Activated T-helper 1 cell treated with Interleukin-2 at 50 U/mL for 16 hours (primary cell): ENCODE measurements around the gene FHIT.

Source experiments
- DNase-seq: peaks from one replicate; pipeline ENCODE4 v3.0.0-alpha.2; 2020; ENCODE audit warnings: low read depth

FHIT gene

DNA sequence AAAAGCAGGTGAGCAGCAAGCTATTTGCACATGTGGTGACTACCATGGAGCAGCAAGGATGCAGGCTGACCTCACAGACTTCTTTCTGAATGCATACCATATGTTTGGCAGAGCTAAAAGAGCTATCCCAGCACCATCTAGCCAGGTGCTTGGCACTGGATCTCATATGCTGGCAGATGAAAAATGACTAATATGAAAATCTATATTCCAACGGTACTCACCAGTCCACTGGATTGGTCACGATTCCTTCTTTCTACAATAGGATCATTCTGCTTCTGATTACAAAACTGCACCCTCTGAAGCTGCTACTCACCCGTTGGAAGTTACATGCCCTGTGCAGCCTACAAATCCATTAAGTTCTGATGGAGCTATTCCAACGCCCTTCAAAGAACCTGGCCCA, 1487.1 kb downstream of the FHIT start:
- no peak for DNase-seq

DNA sequence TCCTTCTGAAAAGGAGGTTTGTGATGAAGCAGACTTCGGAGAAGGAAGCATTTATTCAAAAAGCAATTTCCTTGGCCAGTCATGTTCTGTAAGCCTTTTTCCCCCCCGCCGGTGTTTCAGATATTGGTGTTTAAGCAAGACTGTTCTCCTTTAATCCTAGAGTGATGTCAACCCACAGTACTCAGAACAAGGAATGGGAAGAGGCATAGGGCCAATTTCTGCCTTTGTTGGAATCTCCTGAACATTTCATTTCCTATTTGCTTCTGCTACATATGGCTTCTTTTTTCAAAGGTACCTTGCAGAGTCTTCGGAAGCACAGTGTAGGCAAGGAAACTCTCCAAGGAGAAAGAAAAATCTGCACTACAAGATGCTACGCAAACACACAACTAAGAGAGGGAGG, 1488.3 kb downstream of the FHIT start:
- no peak for DNase-seq

DNA sequence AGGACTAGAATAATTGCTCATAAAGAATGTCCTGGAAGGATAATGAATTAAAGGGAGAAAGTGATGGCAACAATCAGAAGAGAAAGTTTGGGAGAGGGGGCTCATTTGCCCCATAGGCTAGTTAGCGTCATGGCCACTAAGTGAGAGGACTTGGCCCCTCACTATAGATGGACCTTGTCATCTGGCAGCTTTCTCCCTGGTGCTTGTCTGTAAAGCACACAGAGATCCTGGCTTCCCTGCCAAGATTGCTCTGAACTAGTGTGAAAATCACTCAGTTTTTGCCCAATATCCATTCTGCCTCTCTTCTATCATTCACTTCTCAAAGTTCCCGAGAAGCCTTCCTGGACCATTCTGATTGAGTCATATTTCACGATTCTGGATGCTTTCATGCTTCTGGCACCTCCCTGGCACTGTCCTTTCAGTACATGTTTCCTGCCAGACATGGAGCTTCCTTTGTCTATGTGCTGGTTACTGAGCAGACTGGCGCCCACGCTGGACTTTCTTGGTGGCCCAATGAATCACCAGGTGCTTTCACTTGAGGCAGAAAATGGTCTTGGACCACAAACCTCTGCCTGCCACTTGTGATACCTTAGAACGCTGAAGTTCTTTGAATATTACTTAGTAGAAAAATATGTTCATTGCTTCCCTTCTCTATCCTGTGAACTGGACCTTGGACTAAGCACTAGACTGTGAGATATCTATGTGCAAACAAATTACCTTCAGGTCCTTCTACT, 1491.8 kb downstream of the FHIT start:
- DNase-seq = no peak

DNA sequence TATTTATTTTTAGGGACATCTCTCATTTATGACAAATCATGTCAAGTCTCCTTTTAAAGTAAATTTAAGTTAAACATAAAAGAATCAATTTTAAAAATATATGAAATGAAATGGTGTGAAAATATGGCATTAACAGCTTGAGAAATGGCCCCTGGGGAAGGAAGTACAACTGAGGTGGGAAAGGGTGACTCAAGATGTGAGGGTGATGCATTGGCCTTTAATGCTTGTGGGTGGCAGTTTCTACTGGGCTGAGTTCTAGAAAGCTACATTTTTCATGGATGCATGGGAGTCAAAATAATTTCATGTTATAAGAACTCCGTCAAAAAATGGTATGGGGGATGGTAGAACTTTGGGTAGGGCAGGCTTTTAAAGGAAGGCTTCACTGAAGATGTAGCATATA, 1492.6 kb downstream of the FHIT start:
- no peak for DNase-seq

DNA sequence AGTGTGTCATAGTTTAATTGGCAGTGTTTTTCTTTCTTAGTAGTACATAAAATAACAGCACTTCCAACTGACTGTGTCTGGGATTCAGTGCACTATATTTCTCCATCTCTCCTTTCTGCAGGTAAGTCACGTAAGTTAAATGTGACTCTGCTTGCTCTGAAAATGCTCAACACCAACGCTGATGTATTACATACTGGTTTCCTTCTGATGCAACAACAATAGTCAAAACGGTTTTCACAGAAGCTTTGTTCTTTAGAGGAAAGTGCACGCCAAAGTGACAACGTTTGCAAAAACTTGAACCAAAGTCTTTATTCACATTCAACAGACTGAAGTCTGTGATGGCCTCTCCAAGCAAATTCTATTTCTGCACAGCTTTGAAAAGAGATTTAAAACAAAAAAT, 1494.3 kb downstream of the FHIT start:
- DNase-seq = no peak

DNA sequence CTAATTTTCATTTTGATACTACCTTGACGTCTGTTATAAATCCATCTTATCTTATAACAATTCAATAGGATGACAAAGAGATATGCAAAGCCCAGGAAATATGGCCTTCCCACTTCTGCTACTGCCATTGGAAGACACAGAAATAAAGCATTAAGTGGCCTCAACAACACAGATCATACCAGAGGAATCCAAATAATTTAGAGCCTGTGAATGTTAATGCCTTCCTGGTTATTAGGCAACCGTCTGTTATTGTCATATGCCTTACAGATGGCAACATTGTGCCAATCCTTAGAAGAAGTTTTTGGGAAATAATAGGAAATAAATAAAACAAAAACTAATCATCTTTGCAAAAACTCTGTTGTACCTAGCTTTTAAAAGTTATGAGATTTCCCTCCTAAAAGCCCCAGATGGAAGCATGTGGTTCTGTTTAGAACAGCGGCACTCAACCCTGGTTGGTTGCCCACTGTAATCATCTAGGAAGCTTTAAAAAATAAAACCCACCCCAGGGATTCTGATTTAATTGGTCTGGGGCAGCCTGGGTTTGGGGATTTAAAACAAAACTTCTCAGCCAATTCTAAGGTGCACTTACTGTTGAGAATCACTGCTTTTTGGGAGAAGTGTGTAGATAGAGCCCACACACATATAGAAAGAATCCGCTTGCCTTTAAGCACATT, 1496.7 kb downstream of the FHIT start:
- no peak for DNase-seq

DNA sequence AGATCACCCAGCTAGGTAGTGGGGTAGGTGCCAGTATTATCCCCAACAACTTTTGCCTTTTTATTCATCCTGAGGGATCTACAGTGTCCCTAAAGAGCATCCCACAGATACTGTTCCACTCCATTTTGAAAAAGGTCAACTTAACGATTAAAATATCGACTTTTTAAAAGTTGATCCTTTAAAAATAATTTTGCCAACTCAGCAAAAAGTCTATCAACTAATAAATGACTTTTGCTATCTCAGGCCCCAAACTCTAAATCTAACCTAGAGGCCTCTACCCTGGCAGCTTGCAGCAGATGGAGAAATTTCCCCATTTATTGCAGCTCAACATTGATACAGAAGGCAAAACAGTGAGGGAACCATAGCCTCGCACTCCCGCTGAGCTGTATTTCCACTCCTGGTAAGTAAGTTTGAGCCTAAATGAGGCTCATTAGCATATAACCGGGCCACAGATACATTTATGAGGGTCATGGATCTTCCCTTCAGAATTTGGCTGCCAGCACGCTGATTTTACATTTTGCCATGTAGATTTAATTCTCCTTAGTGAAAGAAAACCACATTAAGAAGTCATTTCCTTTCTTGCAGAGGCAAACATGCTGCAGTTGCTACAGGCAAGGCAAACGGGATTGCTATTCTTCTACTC, 1497.3 kb downstream of the FHIT start:
- no peak for DNase-seq

DNA sequence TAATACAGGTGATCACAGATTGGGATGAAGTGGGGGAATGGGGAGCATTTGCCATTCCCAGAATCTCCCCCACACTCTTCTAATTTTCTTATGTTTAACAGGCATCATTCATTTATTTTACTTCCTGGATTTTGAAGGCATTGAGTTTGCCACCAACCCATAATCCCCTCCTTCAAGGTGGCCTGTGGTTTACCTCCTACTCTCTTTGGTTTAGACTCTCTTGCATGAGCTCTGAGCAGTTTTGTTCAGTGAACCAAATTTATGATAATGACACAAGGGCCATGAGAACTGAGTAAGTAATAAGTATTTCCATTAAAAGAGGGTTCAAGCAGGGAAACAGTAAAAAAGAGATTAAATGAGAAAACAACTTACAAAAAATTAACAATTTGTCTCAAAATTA, 1498.3 kb downstream of the FHIT start:
- no peak for DNase-seq

DNA sequence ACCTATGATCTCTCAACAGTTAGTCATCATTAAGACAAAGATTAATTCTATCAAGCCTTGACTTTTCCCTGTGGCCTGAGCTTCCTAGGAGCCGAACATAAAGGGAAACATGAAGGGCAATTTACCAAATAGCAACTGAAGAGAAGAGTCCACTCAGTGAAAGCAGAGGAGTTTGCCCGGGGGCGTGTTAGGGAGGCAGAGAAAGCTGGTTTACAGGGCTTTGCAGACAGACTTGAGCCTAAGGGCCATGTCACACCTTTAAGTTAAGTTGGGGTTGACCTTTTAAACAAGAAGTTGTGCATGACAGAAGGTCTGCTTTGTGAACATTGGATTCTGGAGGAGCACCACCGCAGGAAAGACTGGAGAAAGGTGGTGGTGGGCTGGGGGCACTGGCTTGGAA, 1499.6 kb downstream of the FHIT start:
- no peak for DNase-seq

DNA sequence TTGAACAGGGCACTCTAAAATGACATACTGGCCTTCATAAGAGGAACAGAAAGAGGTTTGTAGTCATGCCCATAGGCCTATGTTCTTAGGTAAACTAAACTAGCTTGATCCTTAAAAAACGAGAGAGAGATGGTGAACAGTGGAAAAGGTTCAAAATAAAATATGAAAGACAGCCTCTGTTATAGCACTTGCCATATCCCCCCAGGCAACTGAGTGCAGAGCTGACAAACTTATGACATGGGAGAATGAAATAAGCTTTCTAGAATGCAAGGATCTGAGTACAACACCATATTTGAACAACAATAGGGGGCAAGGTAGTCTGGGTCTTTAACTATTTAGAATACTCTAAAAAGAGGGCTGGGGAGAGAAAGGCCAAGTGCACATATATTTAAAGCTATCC, 1500.9 kb downstream of the FHIT start:
- DNase-seq = no peak

DNA sequence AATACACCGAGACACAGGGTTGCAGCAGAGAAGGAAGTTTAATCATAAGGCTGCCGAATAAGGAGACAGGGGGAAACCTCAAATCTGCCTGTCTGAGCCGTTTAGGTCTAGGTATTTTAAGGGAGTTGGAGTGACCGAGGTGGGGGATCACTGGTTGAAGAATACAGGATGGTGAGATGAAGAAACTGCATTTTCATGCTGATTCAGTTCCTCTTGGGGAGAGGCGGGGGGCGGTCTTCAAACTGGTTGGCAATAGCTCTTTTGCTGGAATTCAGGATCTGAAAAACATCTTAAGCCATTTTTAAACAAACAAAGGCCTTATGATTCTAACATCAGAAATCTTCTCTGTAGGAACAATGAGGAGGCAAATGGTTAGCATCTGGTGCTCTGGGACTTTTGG, 1502.0 kb downstream of the FHIT start:
- no peak for DNase-seq

DNA sequence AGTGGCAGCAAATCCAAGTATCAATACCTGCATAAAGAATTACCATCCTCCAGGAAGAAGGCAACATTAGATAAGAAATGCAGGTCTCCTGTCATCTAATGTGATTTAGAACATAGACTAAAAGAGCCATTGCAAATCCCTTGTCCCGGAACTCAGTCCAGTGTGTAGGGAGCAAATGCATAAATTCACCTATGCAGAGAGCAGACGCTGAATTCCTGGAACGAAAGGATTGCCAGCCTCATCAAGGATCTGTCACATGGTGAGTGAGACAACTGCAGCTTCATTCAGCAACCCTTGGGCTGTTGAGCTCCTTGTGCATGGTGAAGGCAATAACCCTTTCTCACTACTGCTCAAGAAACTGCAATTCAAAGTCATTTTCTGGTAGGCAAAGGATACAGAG, 1504.7 kb downstream of the FHIT start:
- no peak for DNase-seq

DNA sequence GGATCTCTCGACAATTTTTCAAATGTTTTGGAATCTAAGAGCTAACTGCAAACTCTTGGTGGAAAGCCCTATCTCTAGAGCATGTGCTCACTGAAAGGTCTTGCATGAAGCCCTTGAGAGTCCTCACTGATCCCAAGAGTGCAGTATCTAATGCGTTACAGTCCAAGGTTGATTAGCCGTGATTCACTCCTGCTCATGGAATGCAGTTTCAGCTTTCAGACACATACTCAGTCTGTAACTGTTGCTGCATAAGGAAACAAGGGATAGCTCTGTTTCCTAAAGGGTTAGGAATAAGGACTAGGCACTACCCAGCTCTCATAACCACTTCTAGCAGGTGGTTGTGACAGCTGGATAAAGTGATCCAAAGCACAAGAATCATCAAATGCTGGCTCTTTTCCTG, 1514.0 kb downstream of the FHIT start:
- DNase-seq = no peak

DNA sequence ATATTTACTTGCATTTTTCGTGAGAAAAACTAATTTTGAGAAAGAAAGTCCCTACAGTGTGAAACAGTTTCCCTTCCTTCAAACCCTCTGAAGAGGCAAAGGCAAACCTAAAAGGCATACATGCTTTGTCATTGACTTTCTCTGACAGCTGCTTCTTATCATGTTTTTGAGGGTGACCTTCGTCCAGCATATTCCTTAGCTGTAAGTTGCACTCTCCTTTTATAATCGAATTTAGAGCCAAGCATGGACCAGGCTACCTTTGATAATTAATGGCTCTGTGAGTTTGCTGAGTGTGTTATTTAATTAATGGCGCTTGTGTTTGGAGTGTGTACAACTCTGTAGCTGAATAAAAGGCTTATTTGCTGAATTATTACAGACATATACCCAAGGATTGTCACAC, 1517.2 kb downstream of the FHIT start:
- no peak for DNase-seq

DNA sequence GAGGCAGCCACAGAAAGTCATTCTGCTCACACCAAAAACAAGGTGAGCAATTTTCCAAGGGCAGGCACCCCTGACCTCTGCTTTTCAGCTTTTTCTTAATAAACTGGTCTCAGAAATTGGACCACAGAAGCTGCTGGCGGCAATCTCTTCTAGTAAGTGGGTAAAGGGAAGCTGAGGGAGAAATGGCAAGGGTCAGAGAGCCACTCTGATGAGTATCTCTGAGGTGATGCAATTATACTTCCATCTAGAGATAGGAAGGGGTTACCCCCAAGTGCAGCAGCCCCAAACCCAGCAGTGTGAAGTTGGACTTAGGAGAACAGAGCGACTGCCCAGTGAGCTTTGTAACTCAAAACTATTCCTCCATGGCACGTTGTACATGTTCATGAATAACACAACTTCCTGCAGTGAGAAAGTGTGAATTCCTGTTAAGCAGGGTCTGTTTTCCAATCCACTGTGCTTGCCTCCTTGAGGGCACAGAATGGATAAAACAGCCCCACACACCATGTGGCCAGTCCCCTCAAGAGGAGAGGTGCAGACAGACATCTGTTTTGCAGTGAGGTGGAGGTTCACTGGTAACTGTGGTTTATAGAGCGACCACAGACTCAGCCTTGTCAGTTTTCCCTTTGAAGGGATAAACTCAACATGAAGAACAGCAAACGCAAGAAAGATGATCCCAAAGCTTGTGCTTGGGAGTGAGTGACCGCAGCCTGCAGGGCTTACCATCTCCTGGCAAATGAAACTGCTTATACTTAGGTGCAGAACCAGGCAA, 1518.0 kb downstream of the FHIT start:
- no peak for DNase-seq

DNA sequence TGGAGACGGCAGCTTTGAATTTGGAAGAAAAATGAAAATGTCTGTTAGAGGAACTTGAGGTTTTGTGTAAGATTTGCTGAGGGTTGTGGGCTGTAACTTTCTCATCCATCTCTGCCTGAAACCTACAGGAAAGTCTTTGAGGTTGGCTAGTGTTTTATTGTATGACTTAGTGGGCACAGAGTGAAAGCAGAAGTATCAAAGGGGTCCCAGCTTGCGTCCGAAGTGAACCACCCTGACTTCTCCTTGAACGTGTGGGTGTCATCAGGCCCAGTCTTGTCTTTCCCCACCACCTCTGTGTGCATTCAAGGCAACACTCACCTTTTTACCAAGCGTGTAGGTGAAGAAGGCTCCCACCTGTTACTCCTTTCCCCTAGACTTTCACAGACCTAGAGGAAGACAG, 1519.3 kb downstream of the FHIT start:
- DNase-seq = no peak

DNA sequence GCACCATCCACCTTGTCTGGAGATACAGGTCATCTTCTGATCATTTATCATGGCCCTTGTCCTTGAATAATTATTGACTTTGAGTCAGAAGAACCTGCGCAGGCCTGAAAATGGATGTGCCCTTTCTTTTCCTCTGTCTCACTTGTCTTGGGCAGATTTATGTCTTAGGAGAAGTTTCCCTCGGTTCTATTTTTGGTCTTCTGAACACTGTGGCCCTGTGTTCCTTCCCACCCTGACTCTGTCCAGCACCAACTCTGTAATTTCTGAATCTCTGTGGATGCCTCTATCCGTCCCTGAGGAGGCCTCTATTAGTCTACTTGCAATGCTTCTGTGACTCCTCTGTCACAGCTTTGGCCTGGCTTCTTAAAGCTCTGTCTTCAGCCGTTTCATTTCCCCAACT, 1520.7 kb downstream of the FHIT start:
- DNase-seq = no peak

DNA sequence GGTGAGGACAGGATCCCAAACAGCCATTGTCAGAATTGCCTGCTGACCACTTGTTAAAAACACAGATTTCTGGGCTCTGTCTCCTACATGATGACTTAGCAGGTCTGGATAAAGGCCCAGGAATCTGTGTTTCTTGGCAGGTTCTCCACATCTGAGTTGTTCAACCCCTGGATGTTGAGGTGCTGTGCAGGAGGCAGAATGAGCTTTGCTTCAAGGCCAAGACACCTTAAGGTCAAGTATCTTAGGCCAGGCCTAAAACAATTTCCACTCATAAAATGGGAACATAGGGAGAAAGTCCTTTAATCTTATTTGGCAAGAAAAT, 1522.7 kb downstream of the FHIT start:
- DNase-seq = no peak

DNA sequence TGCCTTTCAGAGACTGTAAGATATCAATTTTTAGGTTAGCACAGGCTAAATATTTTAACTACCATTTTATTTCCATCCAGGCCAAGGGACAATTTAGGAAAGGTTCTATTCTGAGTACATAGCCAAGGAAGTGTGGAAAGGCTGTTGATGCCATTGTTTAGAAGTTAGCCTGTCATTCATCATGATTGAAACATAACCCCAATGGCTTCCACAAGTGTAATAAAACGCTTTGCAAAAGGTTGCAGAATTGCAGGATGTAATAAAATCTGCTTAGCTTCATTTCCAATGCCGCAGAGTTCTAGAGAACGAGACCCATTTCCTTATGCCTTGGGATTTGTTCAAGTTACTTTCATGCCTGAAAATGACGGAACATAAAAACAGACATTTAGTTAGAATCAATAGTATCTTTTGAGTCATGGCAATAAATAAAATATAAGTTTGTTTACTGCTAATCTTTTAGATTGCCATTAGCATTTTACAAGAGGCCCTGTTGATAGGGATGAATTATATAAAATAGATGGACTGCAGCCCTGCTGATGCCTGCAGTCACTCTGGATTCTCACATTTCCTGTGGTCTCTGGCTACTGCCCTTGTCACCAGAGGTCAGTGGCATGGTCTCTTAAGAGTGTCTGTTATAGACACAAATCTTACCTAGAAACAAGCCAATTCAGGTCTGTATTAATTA, 1523.2 kb downstream of the FHIT start:
- no peak for DNase-seq

DNA sequence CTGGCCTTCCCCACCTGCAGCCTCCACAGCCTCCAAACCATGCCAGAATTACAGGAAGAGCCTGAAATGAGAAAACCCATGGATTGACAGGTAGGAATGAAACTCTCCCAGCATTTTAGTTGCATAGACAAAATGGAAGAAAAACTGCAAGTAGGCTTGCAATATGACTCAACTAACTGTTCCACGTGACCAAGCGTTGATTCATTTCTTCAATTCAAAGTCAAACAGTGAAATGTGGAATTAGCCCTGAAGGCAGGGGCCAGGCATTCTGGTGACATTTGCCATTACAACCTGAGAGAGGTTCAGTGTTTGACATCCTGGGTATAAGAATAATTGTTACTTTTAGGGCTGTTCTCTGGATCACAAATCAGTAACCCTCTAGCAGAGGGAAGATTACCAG, 1525.0 kb downstream of the FHIT start:
- DNase-seq = no peak

DNA sequence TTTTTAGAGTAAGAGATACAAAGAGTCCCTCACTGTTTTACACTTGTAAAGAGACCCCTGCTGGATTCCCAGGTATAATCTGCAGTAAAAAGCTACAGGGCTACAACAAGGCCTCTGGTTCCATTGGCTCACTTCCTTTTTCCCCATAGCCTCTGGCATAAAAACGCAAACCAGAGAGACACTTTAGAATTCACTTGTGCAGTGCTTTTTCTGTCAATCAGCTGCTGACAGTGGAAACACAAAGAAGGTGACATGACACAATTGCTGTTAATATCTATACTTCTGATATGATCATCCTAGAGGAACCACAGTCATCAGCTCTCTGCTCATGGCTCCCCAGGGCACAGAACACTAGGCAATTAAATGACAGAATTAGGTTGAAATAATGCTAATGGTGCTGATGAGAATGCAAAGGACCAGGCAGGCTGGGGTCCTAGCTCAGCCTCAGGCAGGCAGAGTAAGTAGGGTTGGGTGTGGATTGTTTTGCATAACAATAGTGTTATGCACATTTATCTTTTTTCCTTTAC, 1533.5 kb downstream of the FHIT start:
- no peak for DNase-seq

DNA sequence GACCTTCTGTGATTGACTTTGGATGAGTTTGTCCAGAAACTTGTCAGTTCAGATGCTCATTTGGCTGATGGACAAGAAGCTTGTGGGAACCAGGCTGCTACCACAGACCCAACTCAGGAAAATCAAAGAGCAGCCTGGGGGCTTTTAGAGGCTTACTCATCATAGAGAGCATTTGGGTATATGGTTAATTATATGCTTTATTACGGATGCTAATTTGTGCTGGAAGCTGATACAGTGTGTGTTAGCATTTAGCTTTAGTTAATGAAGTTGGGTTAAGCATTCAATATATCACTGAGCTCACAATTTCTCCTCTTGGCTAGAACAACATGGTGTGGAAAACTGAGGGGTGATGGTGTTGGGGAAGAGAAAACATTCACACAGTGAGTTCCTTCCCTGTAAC, 1537.2 kb downstream of the FHIT start:
- no peak for DNase-seq
